IMR-90 (cell line): ENCODE results near the gene CHML. TPM values are rescaled to one million over a fixed set of nuclear protein-coding genes. Genes with fewer than 3 reads are reported as not detected.

Experiments used
- ATAC-seq: fragments of 200-7000 bp; cut with Tn5 transposase; 2 replicates; pipeline ENCODE4 v1.9.1; 2020; ENCODE audit warnings: low read depth, mild to moderate bottlenecking, moderate library complexity
- BruUV-seq: library from RNA; stranded (reverse); fragments of 400-500 nt; replicated peaks from 2 replicates; lab custom pipeline; 2021; lab: Mats Ljungman, UMichigan
- CTCF ChIA-PET: fragments of 300-600 bp; formaldehyde crosslinking; extraction: SDS; loops from one replicate; lab custom pipeline; 2021; ENCODE audit warnings: antibody characterized with exemption; lab: Yijun Ruan, JAX
- POLR2A ChIA-PET: fragments of 300-600 bp; sonication (Branson Sonifier 250); formaldehyde crosslinking; loops from one replicate; lab custom pipeline; 2022; ENCODE audit warnings: antibody characterized with exemption; ENCODE audit not compliant: unreplicated experiment; lab: Charles Lee
- DNase-seq: peaks from one replicate; pipeline ENCODE4 v3.0.0; 2013
- H2AFZ ChIP-seq: replicated peaks from 2 replicates; pipeline ENCODE3; 2013; ENCODE audit warnings: low read length, mild to moderate bottlenecking; ENCODE audit not compliant: poor library complexity
- H2AK5ac ChIP-seq: 2 replicates; pipeline ENCODE4 v1.6.1; 2013; ENCODE audit warnings: low read depth, low read length, inconsistent platforms
- H2AK9ac ChIP-seq: replicated peaks from 2 replicates; pipeline ENCODE3; 2013; ENCODE audit warnings: mild to moderate bottlenecking, low read depth, low read length, moderate library complexity; ENCODE audit not compliant: poor library complexity
- H2BK120ac ChIP-seq: 2 replicates; pipeline ENCODE4 v1.6.1; 2013; ENCODE audit warnings: low read depth, low read length, inconsistent platforms
- H2BK15ac ChIP-seq: 3 replicates; pipeline ENCODE4 v1.6.1; 2013; ENCODE audit warnings: low read depth, low read length, inconsistent platforms
- H2BK20ac ChIP-seq: 2 replicates; pipeline ENCODE4 v1.6.1; 2013; ENCODE audit warnings: low read depth, mild to moderate bottlenecking, inconsistent platforms, low read length, moderate library complexity
- H2BK5ac ChIP-seq: 2 replicates; pipeline ENCODE4 v1.6.1; 2013; ENCODE audit warnings: mild to moderate bottlenecking, low read depth, low read length, inconsistent platforms; ENCODE audit not compliant: poor library complexity, severe bottlenecking
- H3K14ac ChIP-seq: replicated peaks from 2 replicates; pipeline ENCODE4 v1.6.1; 2013; ENCODE audit warnings: low read depth, low read length, inconsistent platforms
- H3K18ac ChIP-seq: 2 replicates; pipeline ENCODE4 v1.6.1; 2013; ENCODE audit warnings: low read depth, low read length, control low read depth
- H3K23ac ChIP-seq: 2 replicates; pipeline ENCODE4 v1.6.1; 2013; ENCODE audit warnings: low read depth, low read length, inconsistent platforms
- H3K27ac ChIP-seq: 2 replicates; pipeline ENCODE4 v1.5.1; 2013; ENCODE audit warnings: mild to moderate bottlenecking, control low read depth, low read length; ENCODE audit not compliant: insufficient read depth
- H3K27me3 ChIP-seq: 2 replicates; pipeline ENCODE4 v1.6.1; 2013; ENCODE audit warnings: low read length; ENCODE audit not compliant: control insufficient read depth, insufficient read depth
- H3K36me3 ChIP-seq: 2 replicates; pipeline ENCODE4 v1.6.1; 2013; ENCODE audit warnings: low read length, mixed read lengths; ENCODE audit not compliant: control insufficient read depth, insufficient read depth
- H3K4ac ChIP-seq: 2 replicates; pipeline ENCODE4 v1.6.1; 2013; ENCODE audit warnings: low read depth, low read length, inconsistent platforms
- H3K4me1 ChIP-seq: 2 replicates; pipeline ENCODE4 v1.6.1; 2013; ENCODE audit warnings: low read length, mixed read lengths; ENCODE audit not compliant: control insufficient read depth, insufficient read depth
- H3K4me2 ChIP-seq: 2 replicates; pipeline ENCODE4 v1.6.1; 2013; ENCODE audit warnings: low read depth, mild to moderate bottlenecking, control low read depth, low read length, moderate library complexity
- H3K4me3 ChIP-seq: 2 replicates; pipeline ENCODE4 v1.5.1; 2013; ENCODE audit warnings: low read depth, mild to moderate bottlenecking, control low read depth, low read length, moderate library complexity; ENCODE audit not compliant: insufficient read depth
- H3K56ac ChIP-seq: 2 replicates; pipeline ENCODE4 v1.6.1; 2013; ENCODE audit warnings: low read length, inconsistent platforms; ENCODE audit not compliant: insufficient read depth; ENCODE audit errors: extremely low read depth
- H3K79me1 ChIP-seq, 2 experiments: 2 replicates each; pipeline ENCODE4 v1.6.1; 2013; ENCODE audit warnings: low read length in 2 of 2, inconsistent platforms in 1 of 2, low read depth in 1 of 2
- H3K9ac ChIP-seq: 2 replicates; pipeline ENCODE4 v1.6.1; 2013; ENCODE audit warnings: low read depth, low read length, control low read depth
- H3K9me1 ChIP-seq: 2 replicates; pipeline ENCODE4 v1.6.1; 2013; ENCODE audit warnings: low read length, inconsistent platforms; ENCODE audit not compliant: insufficient read depth
- H3K9me3 ChIP-seq: 2 replicates; pipeline ENCODE4 v1.6.1; 2013; ENCODE audit warnings: low read length; ENCODE audit not compliant: control insufficient read depth, insufficient read depth
- H4K20me1 ChIP-seq: 2 replicates; pipeline ENCODE4 v1.6.1; 2013; ENCODE audit warnings: low read length, inconsistent platforms; ENCODE audit not compliant: insufficient read depth
- H4K5ac ChIP-seq: 2 replicates; pipeline ENCODE4 v1.6.1; 2013; ENCODE audit warnings: mild to moderate bottlenecking, low read depth, low read length, control low read depth
- H4K8ac ChIP-seq, 2 experiments: 2 replicates each; pipeline ENCODE4 v1.6.1; 2013; ENCODE audit warnings: low read depth in 2 of 2, low read length in 2 of 2, control low read depth in 1 of 2, inconsistent platforms in 1 of 2
- H4K91ac ChIP-seq: 2 replicates; pipeline ENCODE4 v1.6.1; 2013; ENCODE audit warnings: low read depth, low read length, inconsistent platforms; ENCODE audit not compliant: insufficient read depth
- BHLHE40 ChIP-seq: fragments of 150-350 bp; IDR thresholded peaks from 2 replicates; pipeline ENCODE4 v1.6.1; 2016; ENCODE audit warnings: mild to moderate bottlenecking, low read depth, low read length
- CEBPB ChIP-seq: IDR thresholded peaks from 2 replicates; pipeline ENCODE4 v1.6.1; 2012; ENCODE audit warnings: low read depth, low read length, improper control_type of control experiment
- CHD1 ChIP-seq: IDR thresholded peaks from 2 replicates; pipeline ENCODE4 v1.6.1; 2012; ENCODE audit warnings: low read depth, low read length, improper control_type of control experiment
- CTCF ChIP-seq: conservative IDR thresholded peaks from 2 replicates; pipeline ENCODE4 v1.5.1; 2012; ENCODE audit warnings: mild to moderate bottlenecking, low read depth, low read length, improper control_type of control experiment
- FOS ChIP-seq: fragments of 150-350 bp; IDR thresholded peaks from 2 replicates; pipeline ENCODE4 v1.6.1; 2016; ENCODE audit warnings: low read depth, low read length
- MAZ ChIP-seq: IDR thresholded peaks from 2 replicates; pipeline ENCODE4 v1.6.1; 2012; ENCODE audit warnings: low read depth, mild to moderate bottlenecking, low read length, improper control_type of control experiment, moderate library complexity, borderline replicate concordance
- NFE2L2 ChIP-seq: fragments of 150-350 bp; IDR thresholded peaks from 2 replicates; pipeline ENCODE4 v1.6.1; 2016; ENCODE audit warnings: low read depth, mild to moderate bottlenecking, low read length
- POLR2A ChIP-seq: IDR thresholded peaks from 2 replicates; pipeline ENCODE4 v1.6.1; 2012; ENCODE audit warnings: mild to moderate bottlenecking, low read depth, low read length
- RAD21 ChIP-seq: IDR thresholded peaks from 2 replicates; pipeline ENCODE4 v1.6.1; 2012; ENCODE audit warnings: low read length, improper control_type of control experiment
- RCOR1 ChIP-seq: IDR thresholded peaks from 2 replicates; pipeline ENCODE4 v1.6.1; 2012; ENCODE audit warnings: mild to moderate bottlenecking, low read length, improper control_type of control experiment; ENCODE audit not compliant: insufficient replicate concordance
- RFX5 ChIP-seq: IDR thresholded peaks from 2 replicates; pipeline ENCODE4 v1.8.0; 2012; ENCODE audit warnings: low read depth, mild to moderate bottlenecking, low read length, moderate library complexity
- SMC3 ChIP-seq: fragments of 150-350 bp; IDR thresholded peaks from 2 replicates; pipeline ENCODE4 v1.6.1; 2016; ENCODE audit warnings: low read depth, mild to moderate bottlenecking, antibody characterized with exemption, low read length, moderate library complexity
- USF2 ChIP-seq: fragments of 150-350 bp; IDR thresholded peaks from 2 replicates; pipeline ENCODE4 v1.6.1; 2017; ENCODE audit warnings: mild to moderate bottlenecking, antibody characterized with exemption, low read length, low read depth
- WGBS, 2 experiments: methylation state at CpG; one replicate each; pipeline versions ENCODE4 v1.1.5 to v1.1.7; 2013; ENCODE audit warnings: missing lambda C conversion rate in 2 of 2; ENCODE audit not compliant: insufficient read length in 1 of 2; ENCODE audit errors: extremely low coverage in 2 of 2; 5-methylcytosine and 5-hydroxymethylcytosine counted together
- dilution Hi-C: fragments of 300-500 bp; cut with HindIII; formaldehyde crosslinking; loops from one replicate; pipeline ENCODE4 v1.14.3; 2018; ENCODE audit warnings: low sequenced_read_pairs; ENCODE audit not compliant: unreplicated experiment
- in situ Hi-C: fragments of 300-500 bp; cut with MboI; formaldehyde crosslinking; loops from 3 replicates; pipeline ENCODE4 v1.14.3; 2019; ENCODE audit warnings: low sequenced_read_pairs, inconsistent platforms, mixed read lengths
- intact Hi-C: fragments of 100-400 bp; cut with micrococcal nuclease; formaldehyde crosslinking; loops from 2 replicates; pipeline ENCODE4 v1.10.0; 2022
- polyA plus RNA-seq, 3 experiments: library from polyadenylated mRNA; depleted of rRNA; stranded (reverse); fragments of >200 nt; gene quantifications; 2 replicates each; pipeline ENCODE4 v1.2.3, GENCODE V29; 2012; ENCODE audit warnings: low replicate concordance in 1 of 3
- total RNA-seq: library from RNA; depleted of rRNA; stranded (reverse); fragments of >200 nt; gene quantifications from 2 replicates; pipeline ENCODE4 v1.2.3, GENCODE V29; 2012
- TF ChIP-seq, protein P1 (sequence below): fragments of 150-350 bp; IDR thresholded peaks from 2 replicates; pipeline ENCODE4 v1.6.1; 2016; ENCODE audit warnings: low read depth, mild to moderate bottlenecking, low read length, moderate library complexity, borderline replicate concordance

Gene CHML
- total and polyA plus RNA-seq, 2 of the 4 experiments (the other 2 are of a cell fraction) = 5.3 to 25.6 TPM

DNA sequence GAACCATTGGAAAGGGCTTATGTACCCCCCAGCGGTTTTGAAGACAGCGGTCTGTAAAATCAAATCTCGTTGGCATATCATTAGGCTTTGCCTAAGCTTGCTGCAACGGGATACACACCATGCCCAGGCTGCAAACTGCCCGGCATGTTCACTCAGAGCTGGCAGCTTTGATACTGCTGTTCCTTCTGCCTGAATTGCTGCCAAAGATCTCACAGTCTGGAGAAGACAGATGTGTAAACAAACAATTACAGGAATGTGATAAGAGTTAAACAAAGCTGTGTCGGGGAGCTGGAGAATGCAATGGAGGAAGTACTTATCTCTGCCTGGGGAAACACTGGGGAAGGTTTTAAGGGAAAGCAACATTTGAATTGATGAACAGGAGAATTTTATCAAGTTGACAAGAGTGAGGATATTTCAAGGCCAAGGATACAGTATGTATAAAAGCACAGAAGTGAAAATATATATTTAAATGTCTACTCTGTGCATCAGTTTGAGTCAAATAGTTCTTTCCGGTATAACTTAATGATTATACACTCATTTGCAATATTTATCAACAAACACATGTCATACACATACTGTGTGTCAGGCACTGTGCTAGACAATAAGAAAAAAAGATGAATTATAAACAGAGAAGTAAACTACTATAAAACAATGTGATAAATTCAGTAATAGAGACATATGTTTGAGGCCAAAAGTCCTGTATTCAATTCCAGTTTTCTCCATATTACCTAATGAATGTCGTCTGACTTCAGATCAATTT, 29.9 kb downstream of the CHML start:
- Histone ChIP-seq H3K18ac (no peak overlapping the region), H2BK20ac (no peak overlapping the region), H4K91ac (no peak overlapping the region), H4K8ac (no peak overlapping the region), H2AFZ (peak overlapping the region; percentile 70), H3K9me1 (peaks cover 3% of the 10 kb centered on the region; the same call in 1 of the 2 replicates), H3K79me1 (peaks cover 3 to 8% of the 10 kb centered on the region in 2 experiments; a peak in 1 of 4 replicates), H3K9ac (no peak overlapping the region), H4K20me1 (no peaks in the 10 kb centered on the region), H2AK9ac (no peak overlapping the region), H3K4me3 (no peak overlapping the region), H3K4me1 (peaks cover 15% of the 10 kb centered on the region), H3K36me3 (no peaks in the 10 kb centered on the region), H2BK15ac (no peak overlapping the region), H3K4ac (no peak overlapping the region), H2BK5ac (peak overlapping the region; percentile 33), H4K5ac (no peak overlapping the region), H3K23ac (no peak overlapping the region), H3K9me3 (no peaks in the 10 kb centered on the region), H3K27me3 (no peaks in the 10 kb centered on the region), H3K14ac (no peak overlapping the region; the same call in 1 of the 2 replicates), H2BK120ac (0 out of 2 replicates have a peak overlapping the region, but pooled peaks have one; percentile 11), H3K4me2 (peak overlapping the region; percentile 10), H2AK5ac (no peak overlapping the region), H3K56ac (no peak overlapping the region), H3K27ac (peak overlapping the region; percentile 45; the same call in 1 of the 2 replicates)
- ChIA-PET POLR2A (no interaction called here), CTCF (interaction anchor here (0.5 to 2.7 kb wide), 16 partner anchors 11 to 388 kb away, joined by 3 to 9 read pairs (median 4); partner anchors contain the start of gene MAP1LC3C)
- no TSS peak for BruUV-seq
- DNase-seq = peak; percentile 60
- intact Hi-C loops = loop anchor here (1.0 to 5.0 kb wide), 4 partner anchors 30 to 389 kb away; partner anchors contain the start of genes CHML, KMO, MAP1LC3C and OPN3
- TF ChIP-seq BHLHE40 (no peak), NFE2L2 (no peak), CTCF (no peak), RFX5 (no peak), FOS (no peak), CHD1 (no peak), SMC3 (no peak), USF2 (no peak), RAD21 (no peak), RCOR1 (no peak), POLR2A (no peak), CEBPB (no peak), MAZ (no peak)
- TF ChIP-seq, protein P1, sequence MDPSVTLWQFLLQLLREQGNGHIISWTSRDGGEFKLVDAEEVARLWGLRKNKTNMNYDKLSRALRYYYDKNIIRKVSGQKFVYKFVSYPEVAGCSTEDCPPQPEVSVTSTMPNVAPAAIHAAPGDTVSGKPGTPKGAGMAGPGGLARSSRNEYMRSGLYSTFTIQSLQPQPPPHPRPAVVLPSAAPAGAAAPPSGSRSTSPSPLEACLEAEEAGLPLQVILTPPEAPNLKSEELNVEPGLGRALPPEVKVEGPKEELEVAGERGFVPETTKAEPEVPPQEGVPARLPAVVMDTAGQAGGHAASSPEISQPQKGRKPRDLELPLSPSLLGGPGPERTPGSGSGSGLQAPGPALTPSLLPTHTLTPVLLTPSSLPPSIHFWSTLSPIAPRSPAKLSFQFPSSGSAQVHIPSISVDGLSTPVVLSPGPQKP = no peak
- in situ Hi-C loops = loop anchor here (5.0 to 25.0 kb wide), 2 partner anchors 227 to 1702 kb away; no protein-coding TSS in a partner anchor
- ATAC-seq = peak; percentile 46
- WGBS, 2 experiments = 11% methylated on average over 5 of the region's 8 CpGs; no CpG with 5 or more reads in 1 of the 2 experiments
- dilution Hi-C loops = no loop called here
